ENCODE results near the gene KRTAP10-3. TPM values are rescaled to one million over a fixed set of nuclear protein-coding genes. Genes with fewer than 3 reads are reported as not detected.

Gene KRTAP10-3
- total and polyA plus RNA-seq, 2 donors (not counting 3 experiments of a cell fraction or from before 2014, with no cell fraction given), result not detected

DNA sequence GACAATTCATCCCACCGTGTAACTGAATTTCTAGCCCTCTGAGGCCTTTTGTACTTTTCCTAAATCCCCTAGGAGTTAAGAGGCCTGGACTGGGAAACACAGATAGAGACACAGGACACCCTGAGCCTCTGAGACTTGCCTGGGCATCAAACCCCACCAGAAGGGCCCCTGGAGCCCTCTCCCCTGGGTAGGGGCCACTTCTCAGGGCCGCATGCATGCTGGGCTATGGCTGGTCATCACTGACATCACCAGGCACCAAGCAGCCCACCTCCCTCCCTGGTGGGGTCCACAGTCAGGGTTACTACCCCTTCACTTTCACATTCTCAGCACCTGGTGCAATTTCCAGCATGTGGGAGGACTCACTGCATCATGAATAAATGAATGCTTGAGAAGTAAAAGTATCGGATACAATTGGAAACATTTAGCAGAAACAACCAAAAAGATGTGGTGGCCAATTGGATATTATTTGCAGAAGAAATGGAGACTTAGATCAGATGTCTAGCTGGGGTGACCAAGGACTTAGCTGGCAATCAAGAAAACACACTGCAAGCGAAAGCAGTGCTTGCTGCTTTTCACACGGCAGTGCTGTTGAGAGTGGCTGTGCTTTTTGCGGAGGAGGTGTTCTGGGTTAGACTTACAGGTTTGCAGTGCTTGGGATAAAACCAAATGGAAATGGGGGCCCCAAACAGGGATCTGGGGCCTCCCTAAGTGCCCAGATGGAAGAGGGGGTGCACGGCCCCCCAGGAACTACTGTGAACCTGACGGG, 40.9 kb upstream of the KRTAP10-3 start:
- ChIA-PET CTCF (interaction anchor here (1.4 kb wide), 1 partner anchor 194 kb away, joined by 4 read pairs; no protein-coding TSS in a partner anchor), POLR2A (no interaction called here)
- H3K9ac ChIP-seq (replicated peaks; ENCODE audit: extremely low read depth, insufficient read depth, low read length), result no peak overlapping the region
- no peak overlapping the region for H3K27ac ChIP-seq (ENCODE audit: insufficient read depth, low read depth, low read length)
- TF ChIP-seq POLR2A (IDR thresholded peaks at IDR 0.05; ENCODE audit: low read depth, low read length) (no peak), EZH2 (IDR thresholded peaks at IDR 0.05; ENCODE audit: borderline replicate concordance, low read depth, low read length, severe bottlenecking) (no peak), GATA2 (IDR thresholded peaks at IDR 0.05; ENCODE audit: insufficient read depth, insufficient read length, low read depth, low read length) (no peak), POLR2AphosphoS5 (IDR thresholded peaks at IDR 0.05; ENCODE audit: insufficient read depth, low read depth, low read length) (no peak), JUN (IDR thresholded peaks at IDR 0.05; ENCODE audit: borderline replicate concordance, insufficient read depth, insufficient read length, low read depth) (no peak), FOS (IDR thresholded peaks at IDR 0.05; ENCODE audit: borderline replicate concordance, insufficient read depth, low read length) (no peak), MYC (IDR thresholded peaks at IDR 0.05; ENCODE audit: low read depth, low read length) (no peak)
- TF ChIP-seq, protein P1, sequence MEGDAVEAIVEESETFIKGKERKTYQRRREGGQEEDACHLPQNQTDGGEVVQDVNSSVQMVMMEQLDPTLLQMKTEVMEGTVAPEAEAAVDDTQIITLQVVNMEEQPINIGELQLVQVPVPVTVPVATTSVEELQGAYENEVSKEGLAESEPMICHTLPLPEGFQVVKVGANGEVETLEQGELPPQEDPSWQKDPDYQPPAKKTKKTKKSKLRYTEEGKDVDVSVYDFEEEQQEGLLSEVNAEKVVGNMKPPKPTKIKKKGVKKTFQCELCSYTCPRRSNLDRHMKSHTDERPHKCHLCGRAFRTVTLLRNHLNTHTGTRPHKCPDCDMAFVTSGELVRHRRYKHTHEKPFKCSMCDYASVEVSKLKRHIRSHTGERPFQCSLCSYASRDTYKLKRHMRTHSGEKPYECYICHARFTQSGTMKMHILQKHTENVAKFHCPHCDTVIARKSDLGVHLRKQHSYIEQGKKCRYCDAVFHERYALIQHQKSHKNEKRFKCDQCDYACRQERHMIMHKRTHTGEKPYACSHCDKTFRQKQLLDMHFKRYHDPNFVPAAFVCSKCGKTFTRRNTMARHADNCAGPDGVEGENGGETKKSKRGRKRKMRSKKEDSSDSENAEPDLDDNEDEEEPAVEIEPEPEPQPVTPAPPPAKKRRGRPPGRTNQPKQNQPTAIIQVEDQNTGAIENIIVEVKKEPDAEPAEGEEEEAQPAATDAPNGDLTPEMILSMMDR (IDR thresholded peaks at IDR 0.05; ENCODE audit: extremely low read depth in 1 of 2, insufficient read depth in 1 of 2, low read depth in 1 of 2, low read length in 2 of 2), result no peak
- TF ChIP-seq, protein P2, sequence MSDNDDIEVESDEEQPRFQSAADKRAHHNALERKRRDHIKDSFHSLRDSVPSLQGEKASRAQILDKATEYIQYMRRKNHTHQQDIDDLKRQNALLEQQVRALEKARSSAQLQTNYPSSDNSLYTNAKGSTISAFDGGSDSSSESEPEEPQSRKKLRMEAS (IDR thresholded peaks at IDR 0.05; ENCODE audit: insufficient read depth, insufficient read length), result no peak
- H3K4me2 ChIP-seq (ENCODE audit: insufficient read depth, low read length), result no peak overlapping the region
- no peaks in the 10 kb centered on the region for H3K9me1 ChIP-seq (replicated peaks; ENCODE audit: control insufficient read depth, extremely low read depth, insufficient read depth, low read length)
- BruUV-seq (replicated peaks), result no TSS peak
- H3K4me1 ChIP-seq (ENCODE audit: control insufficient read depth, extremely low read depth, insufficient read depth, low read length), result no peaks in the 10 kb centered on the region
- H2AFZ ChIP-seq (ENCODE audit: low read depth, low read length), result no peak overlapping the region
- no peak overlapping the region for H3K4me3 ChIP-seq (replicated peaks in 1 of 3; ENCODE audit: insufficient read depth in 1 of 3, low read depth in 1 of 3, low read length in 3 of 3)
- intact Hi-C loops (cut with micrococcal nuclease), result no loop called here
- no peaks in the 10 kb centered on the region for H3K36me3 ChIP-seq (ENCODE audit: control insufficient read depth in 2 of 2, extremely low read depth in 1 of 2, insufficient read depth in 2 of 2, low read length in 2 of 2)
- H4K20me1 ChIP-seq (replicated peaks; ENCODE audit: control insufficient read depth, extremely low read depth, insufficient read depth, low read length), result no peaks in the 10 kb centered on the region
- H3K79me2 ChIP-seq (ENCODE audit: control insufficient read depth, insufficient read depth, low read length), result no peaks in the 10 kb centered on the region
- no peaks in the 10 kb centered on the region for H3K9me3 ChIP-seq (replicated peaks; ENCODE audit: control insufficient read depth, insufficient read depth, low read length)
- FAIRE-seq (no peak), DNase-seq (ENCODE audit: low read depth, low spot score) (no peak)
- dilution Hi-C loops (cut with MboI; ENCODE audit: extremely low pct_ligation_motif_present, low sequenced_read_pairs), result no loop called here
- peaks cover 0 to 2% of the 10 kb centered on the region in 2 experiments for H3K27me3 ChIP-seq (ENCODE audit: control insufficient read depth in 2 of 2, insufficient read depth in 2 of 2, low read length in 2 of 2)
